Activated naive CD4-positive, alpha-beta T cell treated with anti-CD3 and anti-CD28 coated beads for 36 hours (primary cell): Measurements from ENCODE around the gene CDH13. TPM values are rescaled to one million over a fixed set of nuclear protein-coding genes. Genes with fewer than 3 reads are reported as not detected.

Source experiments
- CTCF ChIA-PET: fragments of 350-600 bp; sonication (Branson Sonifier 250); formaldehyde crosslinking; loops from one replicate; lab custom pipeline; 2021; ENCODE audit warnings: antibody characterized with exemption; lab: Charles Lee
- DNase-seq: peaks from one replicate; pipeline ENCODE4 v3.0.0-alpha.2; 2020
- H3K27ac Mint-ChIP-seq: one replicate; pipeline ENCODE4 v1.8.0; 2021; ENCODE audit warnings: mild to moderate bottlenecking, mixed read lengths
- H3K27me3 Mint-ChIP-seq: one replicate; pipeline ENCODE4 v1.8.0; 2021; ENCODE audit warnings: low read depth, mixed read lengths
- H3K36me3 Mint-ChIP-seq: one replicate; pipeline ENCODE4 v1.8.0; 2021; ENCODE audit warnings: low read depth, mixed read lengths
- H3K4me1 Mint-ChIP-seq: one replicate; pipeline ENCODE4 v1.8.0; 2021; ENCODE audit warnings: low read depth, mixed read lengths
- H3K4me3 Mint-ChIP-seq: one replicate; pipeline ENCODE4 v1.8.0; 2021; ENCODE audit warnings: mild to moderate bottlenecking, moderate library complexity, mixed read lengths
- H3K9me3 Mint-ChIP-seq: one replicate; pipeline ENCODE4 v1.8.0; 2021; ENCODE audit warnings: mixed read lengths
- intact Hi-C: fragments of 100-400 bp; cut with micrococcal nuclease; formaldehyde crosslinking; loops from one replicate; pipeline ENCODE4 v1.15.1; 2023
- total RNA-seq, 2 experiments: library from RNA; stranded (reverse); gene quantifications; one replicate each; pipeline ENCODE4 v1.2.3, GENCODE V29; 2021

The CDH13 gene
- total RNA-seq, 2 experiments from 2014 or later, result not detected

- no peaks in the 10 kb centered on the region for H3K9me3 Mint-ChIP-seq
- intact Hi-C loops, result no loop called here
- no peaks in the 10 kb centered on the region for H3K4me1 Mint-ChIP-seq
- CTCF ChIA-PET, result no interaction called here
- H3K27me3 Mint-ChIP-seq, result peaks cover 3% of the 10 kb centered on the region
- H3K4me3 Mint-ChIP-seq, result no peak overlapping the region
- H3K27ac Mint-ChIP-seq, result no peak overlapping the region
- DNase-seq, result no peak
- no peaks in the 10 kb centered on the region for H3K36me3 Mint-ChIP-seq
These were observed 54.8 kb downstream of the CDH13 start for GRCh38 chr16:82681592-82681991.

- Mint-ChIP-seq H3K4me1 (no peaks in the 10 kb centered on the region), H3K36me3 (no peaks in the 10 kb centered on the region), H3K4me3 (no peak overlapping the region), H3K9me3 (no peaks in the 10 kb centered on the region), H3K27me3 (peaks cover 3% of the 10 kb centered on the region), H3K27ac (no peak overlapping the region)
- intact Hi-C loops, result no loop called here
- CTCF ChIA-PET, result no interaction called here
- DNase-seq, result no peak
These were observed 56.0 kb downstream of the CDH13 start for GRCh38 chr16:82682767-82683166.

GRCh38 chr16:82684256-82684655 is 57.5 kb downstream of the CDH13 start:
- no peak for DNase-seq
- no peaks in the 10 kb centered on the region for H3K36me3 Mint-ChIP-seq
- intact Hi-C loops, result no loop called here

GRCh38 chr16:82685526-82685925 is 58.8 kb downstream of the CDH13 start:
- Mint-ChIP-seq H3K4me3 (no peak overlapping the region), H3K36me3 (no peaks in the 10 kb centered on the region), H3K27me3 (peaks cover 3% of the 10 kb centered on the region), H3K27ac (no peak overlapping the region), H3K9me3 (no peaks in the 10 kb centered on the region), H3K4me1 (no peaks in the 10 kb centered on the region)
- CTCF ChIA-PET, result no interaction called here
- DNase-seq, result no peak
- intact Hi-C loops, result no loop called here

More at GRCh38 chr16:82684256-82684655, 57.5 kb downstream of the CDH13 start:
- no peaks in the 10 kb centered on the region for H3K4me1 Mint-ChIP-seq
- CTCF ChIA-PET, result interaction anchor here (0.6 to 1.0 kb wide), 2 partner anchors 9 to 87 kb away, joined by 4 to 5 read pairs; no protein-coding TSS in a partner anchor
- no peak overlapping the region for H3K27ac Mint-ChIP-seq
- no peak overlapping the region for H3K4me3 Mint-ChIP-seq
- H3K27me3 Mint-ChIP-seq, result peaks cover 3% of the 10 kb centered on the region
- H3K9me3 Mint-ChIP-seq, result no peaks in the 10 kb centered on the region

- Mint-ChIP-seq H3K27ac (no peak overlapping the region), H3K27me3 (peaks cover 3% of the 10 kb centered on the region), H3K9me3 (no peaks in the 10 kb centered on the region), H3K4me1 (no peaks in the 10 kb centered on the region), H3K36me3 (no peaks in the 10 kb centered on the region), H3K4me3 (no peak overlapping the region)
- intact Hi-C loops, result no loop called here
- no peak for DNase-seq
- CTCF ChIA-PET, result no interaction called here
These were observed 67.6 kb downstream of the CDH13 start for GRCh38 chr16:82694239-82694874.

- intact Hi-C loops, result no loop called here
- CTCF ChIA-PET, result no interaction called here
- Mint-ChIP-seq H3K9me3 (no peaks in the 10 kb centered on the region), H3K36me3 (no peaks in the 10 kb centered on the region), H3K4me3 (no peak overlapping the region), H3K4me1 (no peaks in the 10 kb centered on the region), H3K27me3 (peaks cover 3% of the 10 kb centered on the region), H3K27ac (no peak overlapping the region)
- no peak for DNase-seq
These were observed 69.0 kb downstream of the CDH13 start for GRCh38 chr16:82695806-82696205.

GRCh38 chr16:82699260-82699659 is 72.5 kb downstream of the CDH13 start:
- peaks cover 9% of the 10 kb centered on the region for H3K27me3 Mint-ChIP-seq
- no peaks in the 10 kb centered on the region for H3K36me3 Mint-ChIP-seq
- H3K9me3 Mint-ChIP-seq, result no peaks in the 10 kb centered on the region
- intact Hi-C loops, result no loop called here
- CTCF ChIA-PET, result no interaction called here
- DNase-seq, result no peak
- no peak overlapping the region for H3K4me3 Mint-ChIP-seq
- peaks cover 4% of the 10 kb centered on the region for H3K4me1 Mint-ChIP-seq
- no peak overlapping the region for H3K27ac Mint-ChIP-seq

- Mint-ChIP-seq H3K4me1 (peaks cover 4% of the 10 kb centered on the region), H3K9me3 (no peaks in the 10 kb centered on the region), H3K36me3 (no peaks in the 10 kb centered on the region), H3K27me3 (peaks cover 7% of the 10 kb centered on the region), H3K4me3 (no peak overlapping the region), H3K27ac (no peak overlapping the region)
- intact Hi-C loops, result no loop called here
- CTCF ChIA-PET, result no interaction called here
- DNase-seq, result no peak
These were observed 73.1 kb downstream of the CDH13 start for GRCh38 chr16:82699711-82700495.

GRCh38 chr16:82700541-82701235 is 73.9 kb downstream of the CDH13 start:
- Mint-ChIP-seq H3K4me3 (no peak overlapping the region), H3K27ac (no peak overlapping the region), H3K9me3 (no peaks in the 10 kb centered on the region), H3K36me3 (no peaks in the 10 kb centered on the region), H3K4me1 (peaks cover 4% of the 10 kb centered on the region), H3K27me3 (peaks cover 7% of the 10 kb centered on the region)
- CTCF ChIA-PET, result no interaction called here
- intact Hi-C loops, result no loop called here
- DNase-seq, result no peak

- intact Hi-C loops, result no loop called here
- no peak overlapping the region for H3K4me3 Mint-ChIP-seq
These were observed 74.7 kb downstream of the CDH13 start for GRCh38 chr16:82701442-82701955.

GRCh38 chr16:82703161-82703560 is 76.4 kb downstream of the CDH13 start:
- DNase-seq, result no peak
- H3K4me1 Mint-ChIP-seq, result peaks cover 4% of the 10 kb centered on the region
- no peak overlapping the region for H3K27ac Mint-ChIP-seq
- CTCF ChIA-PET, result no interaction called here
- no peak overlapping the region for H3K4me3 Mint-ChIP-seq
- H3K9me3 Mint-ChIP-seq, result no peaks in the 10 kb centered on the region
- peaks cover 7% of the 10 kb centered on the region for H3K27me3 Mint-ChIP-seq
- H3K36me3 Mint-ChIP-seq, result no peaks in the 10 kb centered on the region
- intact Hi-C loops, result no loop called here

More at GRCh38 chr16:82701442-82701955, 74.7 kb downstream of the CDH13 start:
- Mint-ChIP-seq H3K36me3 (no peaks in the 10 kb centered on the region), H3K4me1 (peaks cover 4% of the 10 kb centered on the region), H3K27me3 (peaks cover 7% of the 10 kb centered on the region), H3K9me3 (no peaks in the 10 kb centered on the region), H3K27ac (no peak overlapping the region)
- DNase-seq, result no peak
- CTCF ChIA-PET, result no interaction called here

GRCh38 chr16:82703871-82704768 is 77.4 kb downstream of the CDH13 start:
- no peak for DNase-seq
- Mint-ChIP-seq H3K4me1 (peaks cover 4% of the 10 kb centered on the region), H3K9me3 (no peaks in the 10 kb centered on the region), H3K27me3 (peaks cover 7% of the 10 kb centered on the region), H3K4me3 (no peak overlapping the region), H3K36me3 (no peaks in the 10 kb centered on the region), H3K27ac (no peak overlapping the region)
- intact Hi-C loops, result no loop called here
- CTCF ChIA-PET, result no interaction called here
